K562 (cell line): ENCODE data around the gene OPTN. TPM values are rescaled to one million over a fixed set of nuclear protein-coding genes. Genes with fewer than 3 reads are reported as not detected.

ENCODE experiments used
- CBFB ChIP-seq: sonication (generic); formaldehyde crosslinking; IDR thresholded peaks from 2 replicates; pipeline ENCODE4 v1.4.0; 2020; ENCODE audit warnings: mild to moderate bottlenecking, missing genetic modification reagents
- CHAMP1 ChIP-seq: fragments of 450-650 bp; IDR thresholded peaks from 2 replicates; pipeline ENCODE4 v1.6.1; 2016; ENCODE audit warnings: mild to moderate bottlenecking
- FUS ChIP-seq: fragments of 200-400 bp; formaldehyde crosslinking; optimal IDR thresholded peaks from 2 replicates; pipeline ENCODE3; 2017; ENCODE audit warnings: low read depth, low read length
- GTF2F1 ChIP-seq: IDR thresholded peaks from 2 replicates; pipeline ENCODE4 v1.6.1; 2011; ENCODE audit warnings: low read depth, low read length, improper control_type of control experiment
- KLF10 ChIP-seq: fragments of 250-450 bp; sonication (Bioruptor Pico); IDR thresholded peaks from 2 replicates; pipeline ENCODE4 v1.6.1; 2021; ENCODE audit warnings: matching md5 sums
- L3MBTL2 ChIP-seq: fragments of 450-650 bp; IDR thresholded peaks from 2 replicates; pipeline ENCODE4 v1.6.1; 2016; ENCODE audit warnings: mild to moderate bottlenecking, moderate library complexity
- STAG1 ChIP-seq: sonication (generic); formaldehyde crosslinking; IDR thresholded peaks from 2 replicates; pipeline ENCODE4 v1.5.0; 2020; ENCODE audit warnings: missing genetic modification reagents, borderline replicate concordance
- SUPT5H ChIP-seq: fragments of 450-650 bp; IDR thresholded peaks from 2 replicates; pipeline ENCODE4 v1.6.1; 2016
- TSC22D4 ChIP-seq: fragments of 450-650 bp; IDR thresholded peaks from 2 replicates; pipeline ENCODE4 v1.6.1; 2016; ENCODE audit warnings: missing genetic modification characterization, missing biosample characterization, control low read depth
- ZFP91 ChIP-seq: sonication (generic); formaldehyde crosslinking; IDR thresholded peaks from 2 replicates; pipeline ENCODE4 v1.8.0; 2022; ENCODE audit warnings: mild to moderate bottlenecking, missing genetic modification reagents
- ZNF232 ChIP-seq: sonication (generic); formaldehyde crosslinking; IDR thresholded peaks from 2 replicates; pipeline ENCODE4 v1.8.0; 2022; ENCODE audit warnings: mild to moderate bottlenecking, missing genetic modification reagents
- ZNF277 ChIP-seq: fragments of 250-450 bp; sonication (Bioruptor Pico); IDR thresholded peaks from 2 replicates; pipeline ENCODE4 v1.8.0; 2022; ENCODE audit warnings: inconsistent platforms, mild to moderate bottlenecking, moderate library complexity, borderline replicate concordance
- ZNF347 ChIP-seq: fragments of 450-650 bp; formaldehyde crosslinking; IDR thresholded peaks from 2 replicates; pipeline ENCODE4 v1.4.0; 2020; ENCODE audit warnings: low read depth, mild to moderate bottlenecking, moderate library complexity
- polyA plus RNA-seq, 8 experiments: library from polyadenylated mRNA; depleted of rRNA in 4 of 8; stranded (reverse) in 5 of 8; unstranded in 3 of 8; fragments of >200 nt; fragmentation: Nextera tagmentation in 2 of 8; fragmentation: Illumina TruSeq in 1 of 8; extraction: Ambion mirVana in 2 of 8; extraction: Trizol in 1 of 8; gene quantifications; 2 replicates each; pipeline versions ENCODE4 v1.2.1 to v1.2.3, GENCODE V29; 2011 to 2014; ENCODE audit warnings: inconsistent platforms in 1 of 8, missing spikeins in 1 of 8
- total RNA-seq, 7 experiments: library from RNA; depleted of rRNA in 6 of 7; stranded (reverse); fragments of >200 nt in 6 of 7; fragmentation: Illumina TruSeq in 2 of 7; extraction: Trizol in 2 of 7; gene quantifications; 2 replicates each; pipeline versions ENCODE4 v1.2.1 to v1.2.3, GENCODE V29; 2011 to 2021; ENCODE audit warnings: low replicate concordance in 1 of 7
- TF ChIP-seq, protein P1 (sequence below): sonication (generic); formaldehyde crosslinking; IDR thresholded peaks from 2 replicates; pipeline ENCODE4 v1.8.0; 2022; ENCODE audit warnings: mild to moderate bottlenecking, missing genetic modification reagents, borderline replicate concordance
- TF ChIP-seq, protein P2 (sequence below): fragments of 450-650 bp; formaldehyde crosslinking; IDR thresholded peaks from 2 replicates; pipeline ENCODE4 v1.4.0; 2020; ENCODE audit warnings: mild to moderate bottlenecking, moderate library complexity
- TF ChIP-seq, protein P3 (sequence below): fragments of 450-650 bp; formaldehyde crosslinking; IDR thresholded peaks from 2 replicates; pipeline ENCODE4 v1.4.0; 2020; ENCODE audit warnings: mild to moderate bottlenecking, mixed read lengths

Gene OPTN
- total and polyA plus RNA-seq, 9 of the 15 experiments (the other 6 are each of a cell fraction or from before 2014, with no cell fraction given), result 2.2 to 6.8 (median 5.0) TPM

DNA sequence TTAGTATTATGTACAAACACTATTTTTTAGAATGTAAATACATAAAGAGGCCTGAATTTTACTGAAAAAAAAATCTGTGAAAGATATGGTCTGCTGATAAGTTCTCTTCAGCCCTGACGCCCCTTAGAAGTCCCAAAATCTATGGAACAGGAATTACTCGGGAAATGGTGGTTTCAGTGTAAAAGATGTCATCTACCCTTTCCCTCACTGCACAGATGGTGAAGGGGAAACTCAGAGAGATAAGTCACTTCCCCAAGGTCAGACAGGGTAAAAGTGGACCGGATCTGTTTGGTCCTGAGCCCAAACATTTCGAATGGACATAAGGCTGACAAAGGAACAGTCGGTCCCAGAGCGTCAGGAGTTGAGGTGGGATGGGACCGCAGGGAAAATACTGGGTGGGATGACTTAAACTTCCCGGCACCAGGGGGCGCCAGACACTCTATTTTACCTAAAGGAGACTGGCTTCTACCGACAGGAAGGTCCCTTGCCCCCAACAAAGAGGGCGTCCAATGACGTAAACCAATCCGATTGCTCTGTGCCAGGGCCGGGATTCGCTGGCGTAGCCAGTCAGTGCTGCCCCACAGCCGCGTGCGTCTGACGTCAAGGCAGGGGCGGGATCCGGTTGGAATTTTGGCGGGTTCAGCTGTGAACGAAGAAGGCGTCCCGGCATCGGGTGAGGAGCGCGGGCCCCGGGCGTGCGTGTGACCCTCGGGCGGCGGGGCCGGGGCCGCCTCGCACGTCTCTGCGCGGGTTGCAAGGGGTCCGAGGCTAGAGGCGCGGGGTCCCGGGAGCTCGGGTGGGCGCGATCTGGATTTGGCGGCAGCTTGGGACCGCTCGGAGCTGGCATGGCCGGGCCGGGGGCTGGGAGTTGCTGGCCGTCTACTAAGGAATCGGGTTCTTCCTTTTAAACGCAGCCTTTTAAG lies 61.2 kb downstream of the OPTN start, which contains the start of gene MCM10 (continued):
- TF ChIP-seq ZNF232 (CRISPR knock-in tag) (no peak), CHAMP1 (no peak), ZNF277 (CRISPR knock-in tag) (no peak), ZNF347 (CRISPR knock-in tag) (no peak), SUPT5H (peak; percentile 66), FUS (no peak), CBFB (CRISPR knock-in tag) (no peak), GTF2F1 (no peak), KLF10 (no peak), ZFP91 (CRISPR knock-in tag) (no peak), L3MBTL2 (peak; percentile 90), STAG1 (CRISPR knock-in tag) (peak; percentile 33; the same call in 1 of the 2 replicates), TSC22D4 (tag) (no peak)
- TF ChIP-seq, protein P1, sequence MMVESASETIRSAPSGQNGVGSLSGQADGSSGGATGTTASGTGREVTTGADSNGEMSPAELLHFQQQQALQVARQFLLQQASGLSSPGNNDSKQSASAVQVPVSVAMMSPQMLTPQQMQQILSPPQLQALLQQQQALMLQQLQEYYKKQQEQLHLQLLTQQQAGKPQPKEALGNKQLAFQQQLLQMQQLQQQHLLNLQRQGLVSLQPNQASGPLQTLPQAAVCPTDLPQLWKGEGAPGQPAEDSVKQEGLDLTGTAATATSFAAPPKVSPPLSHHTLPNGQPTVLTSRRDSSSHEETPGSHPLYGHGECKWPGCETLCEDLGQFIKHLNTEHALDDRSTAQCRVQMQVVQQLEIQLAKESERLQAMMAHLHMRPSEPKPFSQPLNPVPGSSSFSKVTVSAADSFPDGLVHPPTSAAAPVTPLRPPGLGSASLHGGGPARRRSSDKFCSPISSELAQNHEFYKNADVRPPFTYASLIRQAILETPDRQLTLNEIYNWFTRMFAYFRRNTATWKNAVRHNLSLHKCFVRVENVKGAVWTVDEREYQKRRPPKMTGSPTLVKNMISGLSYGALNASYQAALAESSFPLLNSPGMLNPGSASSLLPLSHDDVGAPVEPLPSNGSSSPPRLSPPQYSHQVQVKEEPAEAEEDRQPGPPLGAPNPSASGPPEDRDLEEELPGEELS (CRISPR knock-in tag), result no peak
- TF ChIP-seq, protein P2, sequence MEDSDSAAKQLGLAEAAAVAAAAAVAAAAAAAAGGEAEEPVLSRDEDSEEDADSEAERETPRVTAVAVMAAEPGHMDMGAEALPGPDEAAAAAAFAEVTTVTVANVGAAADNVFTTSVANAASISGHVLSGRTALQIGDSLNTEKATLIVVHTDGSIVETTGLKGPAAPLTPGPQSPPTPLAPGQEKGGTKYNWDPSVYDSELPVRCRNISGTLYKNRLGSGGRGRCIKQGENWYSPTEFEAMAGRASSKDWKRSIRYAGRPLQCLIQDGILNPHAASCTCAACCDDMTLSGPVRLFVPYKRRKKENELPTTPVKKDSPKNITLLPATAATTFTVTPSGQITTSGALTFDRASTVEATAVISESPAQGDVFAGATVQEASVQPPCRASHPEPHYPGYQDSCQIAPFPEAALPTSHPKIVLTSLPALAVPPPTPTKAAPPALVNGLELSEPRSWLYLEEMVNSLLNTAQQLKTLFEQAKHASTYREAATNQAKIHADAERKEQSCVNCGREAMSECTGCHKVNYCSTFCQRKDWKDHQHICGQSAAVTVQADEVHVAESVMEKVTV (CRISPR knock-in tag), result peak; percentile 68
- TF ChIP-seq, protein P3, sequence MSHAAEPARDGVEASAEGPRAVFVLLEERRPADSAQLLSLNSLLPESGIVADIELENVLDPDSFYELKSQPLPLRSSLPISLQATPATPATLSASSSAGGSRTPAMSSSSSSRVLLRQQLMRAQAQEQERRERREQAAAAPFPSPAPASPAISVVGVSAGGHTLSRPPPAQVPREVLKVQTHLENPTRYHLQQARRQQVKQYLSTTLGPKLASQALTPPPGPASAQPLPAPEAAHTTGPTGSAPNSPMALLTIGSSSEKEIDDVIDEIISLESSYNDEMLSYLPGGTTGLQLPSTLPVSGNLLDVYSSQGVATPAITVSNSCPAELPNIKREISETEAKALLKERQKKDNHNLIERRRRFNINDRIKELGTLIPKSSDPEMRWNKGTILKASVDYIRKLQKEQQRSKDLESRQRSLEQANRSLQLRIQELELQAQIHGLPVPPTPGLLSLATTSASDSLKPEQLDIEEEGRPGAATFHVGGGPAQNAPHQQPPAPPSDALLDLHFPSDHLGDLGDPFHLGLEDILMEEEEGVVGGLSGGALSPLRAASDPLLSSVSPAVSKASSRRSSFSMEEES, result no peak
